ENCODE measurements around the gene GALNT14.

DNA sequence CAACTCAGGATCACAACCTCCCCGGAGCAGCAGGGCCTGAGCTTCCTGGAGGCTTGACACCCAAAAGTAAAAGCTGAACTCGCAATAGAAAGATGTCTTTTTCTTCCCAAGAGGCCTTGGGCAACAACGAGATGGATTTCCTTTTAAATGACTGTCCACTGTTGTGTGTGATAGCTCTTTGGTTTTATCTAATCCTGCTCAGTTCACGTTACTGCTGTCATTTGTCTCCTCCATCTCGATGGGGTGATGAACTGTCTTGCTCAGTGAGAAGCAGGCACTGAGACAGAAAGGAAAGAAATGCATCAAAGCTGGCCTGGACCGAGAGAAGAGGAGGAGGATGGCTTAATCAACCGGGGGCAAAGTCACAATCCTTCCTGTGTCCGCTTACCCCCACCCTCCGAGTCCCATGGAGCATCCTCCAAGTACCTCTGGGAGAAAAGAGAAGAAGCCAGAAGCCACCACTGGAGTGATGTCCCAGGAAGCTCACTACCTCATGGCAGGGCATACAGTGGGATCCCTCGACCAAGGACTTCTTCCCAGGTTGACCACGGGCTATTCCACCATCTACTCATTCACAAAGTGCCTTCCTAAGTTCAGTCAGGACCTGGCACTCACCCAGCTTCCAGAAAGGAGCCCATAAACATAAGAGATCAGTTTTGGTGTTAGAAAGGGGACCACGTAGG lies 68.5 kb downstream of the GALNT14 start:
- TF ChIP-seq, protein P1, sequence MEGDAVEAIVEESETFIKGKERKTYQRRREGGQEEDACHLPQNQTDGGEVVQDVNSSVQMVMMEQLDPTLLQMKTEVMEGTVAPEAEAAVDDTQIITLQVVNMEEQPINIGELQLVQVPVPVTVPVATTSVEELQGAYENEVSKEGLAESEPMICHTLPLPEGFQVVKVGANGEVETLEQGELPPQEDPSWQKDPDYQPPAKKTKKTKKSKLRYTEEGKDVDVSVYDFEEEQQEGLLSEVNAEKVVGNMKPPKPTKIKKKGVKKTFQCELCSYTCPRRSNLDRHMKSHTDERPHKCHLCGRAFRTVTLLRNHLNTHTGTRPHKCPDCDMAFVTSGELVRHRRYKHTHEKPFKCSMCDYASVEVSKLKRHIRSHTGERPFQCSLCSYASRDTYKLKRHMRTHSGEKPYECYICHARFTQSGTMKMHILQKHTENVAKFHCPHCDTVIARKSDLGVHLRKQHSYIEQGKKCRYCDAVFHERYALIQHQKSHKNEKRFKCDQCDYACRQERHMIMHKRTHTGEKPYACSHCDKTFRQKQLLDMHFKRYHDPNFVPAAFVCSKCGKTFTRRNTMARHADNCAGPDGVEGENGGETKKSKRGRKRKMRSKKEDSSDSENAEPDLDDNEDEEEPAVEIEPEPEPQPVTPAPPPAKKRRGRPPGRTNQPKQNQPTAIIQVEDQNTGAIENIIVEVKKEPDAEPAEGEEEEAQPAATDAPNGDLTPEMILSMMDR (IDR thresholded peaks at IDR 0.05): no peak
- no peak for TF ChIP-seq ZFX (IDR thresholded peaks at IDR 0.05; ENCODE audit: borderline replicate concordance)

Measured in 22Rv1 (cell line).